H9 (cell line): Measurements from ENCODE around the gene AR. TPM values are rescaled to one million over a fixed set of nuclear protein-coding genes. Genes with fewer than 3 reads are reported as not detected.

Experiments used
- DNase-seq: peaks from one replicate; pipeline ENCODE4 v3.0.0-alpha.2; 2017
- H2AFZ ChIP-seq: one replicate; pipeline ENCODE4 v1.6.1; 2013; ENCODE audit warnings: mild to moderate bottlenecking, low read length, control low read depth, moderate library complexity
- H2AK5ac ChIP-seq: 2 replicates; pipeline ENCODE4 v1.6.1; 2013; ENCODE audit warnings: low read length, control low read depth, mixed read lengths; ENCODE audit not compliant: insufficient read length
- H2BK120ac ChIP-seq: one replicate; pipeline ENCODE4 v1.6.1; 2013; ENCODE audit warnings: low read depth, mild to moderate bottlenecking, low read length, control low read depth, inconsistent platforms; ENCODE audit not compliant: poor library complexity, severe bottlenecking
- H2BK12ac ChIP-seq: 2 replicates; pipeline ENCODE4 v1.6.1; 2013; ENCODE audit warnings: low read length, control low read depth, mixed read lengths, low read depth; ENCODE audit not compliant: insufficient read length
- H2BK15ac ChIP-seq: 2 replicates; pipeline ENCODE4 v1.6.1; 2013; ENCODE audit warnings: low read depth, low read length, control low read depth
- H2BK20ac ChIP-seq: one replicate; pipeline ENCODE4 v1.6.1; 2013; ENCODE audit warnings: low read depth, mild to moderate bottlenecking, low read length, control low read depth, inconsistent platforms; ENCODE audit not compliant: poor library complexity, severe bottlenecking
- H2BK5ac ChIP-seq: 2 replicates; pipeline ENCODE4 v1.6.1; 2013; ENCODE audit warnings: low read length, control low read depth, mixed read lengths; ENCODE audit not compliant: insufficient read length
- H3K14ac ChIP-seq: 2 replicates; pipeline ENCODE4 v1.6.1; 2013; ENCODE audit warnings: low read length, control low read depth; ENCODE audit not compliant: insufficient read depth
- H3K18ac ChIP-seq: 2 replicates; pipeline ENCODE4 v1.6.1; 2013; ENCODE audit warnings: low read depth, mild to moderate bottlenecking, mixed read lengths, low read length, control low read depth; ENCODE audit not compliant: insufficient read length
- H3K23ac ChIP-seq: 2 replicates; pipeline ENCODE4 v1.6.1; 2013; ENCODE audit warnings: low read length, control low read depth, mixed read lengths, low read depth; ENCODE audit not compliant: insufficient read length
- H3K23me2 ChIP-seq: 2 replicates; pipeline ENCODE4 v1.6.1; 2013; ENCODE audit warnings: low read depth, mild to moderate bottlenecking, mixed read lengths, low read length, control low read depth; ENCODE audit not compliant: insufficient read length, poor library complexity, severe bottlenecking
- H3K27ac ChIP-seq: 2 replicates; pipeline ENCODE4 v1.5.1; 2013; ENCODE audit warnings: low read length, control low read depth, mixed read lengths, low read depth; ENCODE audit not compliant: insufficient read length
- H3K27me3 ChIP-seq: 2 replicates; pipeline ENCODE4 v1.6.1; 2013; ENCODE audit warnings: low read length, control low read depth, inconsistent platforms; ENCODE audit not compliant: insufficient read depth
- H3K4ac ChIP-seq: 2 replicates; pipeline ENCODE4 v1.6.1; 2013; ENCODE audit warnings: low read depth, mild to moderate bottlenecking, control low read depth, inconsistent platforms, low read length, moderate library complexity
- H3K4me1 ChIP-seq: 2 replicates; pipeline ENCODE4 v1.6.1; 2013; ENCODE audit warnings: low read length, control low read depth, inconsistent platforms; ENCODE audit not compliant: insufficient read depth
- H3K4me2 ChIP-seq: 2 replicates; pipeline ENCODE4 v1.6.1; 2013; ENCODE audit warnings: low read length, control low read depth, mixed read lengths; ENCODE audit not compliant: insufficient read length, insufficient read depth
- H3K56ac ChIP-seq: 2 replicates; pipeline ENCODE4 v1.6.1; 2013; ENCODE audit warnings: low read depth, mild to moderate bottlenecking, mixed read lengths, low read length, control low read depth; ENCODE audit not compliant: insufficient read length
- H3K79me1 ChIP-seq: 2 replicates; pipeline ENCODE4 v1.6.1; 2013; ENCODE audit warnings: low read depth, mild to moderate bottlenecking, moderate library complexity, low read length, control low read depth, inconsistent platforms; ENCODE audit not compliant: insufficient read depth, poor library complexity, severe bottlenecking
- H3K79me2 ChIP-seq: 2 replicates; pipeline ENCODE4 v1.6.1; 2013; ENCODE audit warnings: low read length, control low read depth, inconsistent platforms; ENCODE audit not compliant: insufficient read depth
- H3K9ac ChIP-seq: 2 replicates; pipeline ENCODE4 v1.6.1; 2013; ENCODE audit warnings: low read length, control low read depth, mixed read lengths; ENCODE audit not compliant: insufficient read length; ENCODE audit errors: extremely low read depth
- H3K9me3 ChIP-seq: one replicate; pipeline ENCODE4 v1.6.1; 2013; ENCODE audit warnings: low read depth, low read length, inconsistent platforms; ENCODE audit not compliant: control insufficient read depth
- H3T11ph ChIP-seq: one replicate; pipeline ENCODE4 v1.6.1; 2013; ENCODE audit warnings: mild to moderate bottlenecking, low read length, control low read depth, inconsistent platforms
- H4K20me1 ChIP-seq: one replicate; pipeline ENCODE4 v1.6.1; 2013; ENCODE audit not compliant: control insufficient read depth, insufficient read length, insufficient read depth
- H4K5ac ChIP-seq: 2 replicates; pipeline ENCODE4 v1.6.1; 2013; ENCODE audit warnings: low read depth, mild to moderate bottlenecking, mixed read lengths, low read length, control low read depth; ENCODE audit not compliant: insufficient read length
- H4K8ac ChIP-seq: replicated peaks from 2 replicates; pipeline ENCODE4 v1.6.1; 2013; ENCODE audit warnings: low read length, control low read depth, mixed read lengths, low read depth; ENCODE audit not compliant: insufficient read length
- H4K91ac ChIP-seq: 2 replicates; pipeline ENCODE4 v1.6.1; 2013; ENCODE audit warnings: low read depth, mild to moderate bottlenecking, moderate library complexity, mixed read lengths, low read length, control low read depth; ENCODE audit not compliant: insufficient read length
- H3K27ac Mint-ChIP-seq, 3 experiments: 2 replicates in 2 of 3; 3 replicates in 1 of 3; pipeline ENCODE4 v1.8.0; 2020 to 2021; ENCODE audit warnings: mixed read lengths in 3 of 3, mild to moderate bottlenecking in 1 of 3, moderate library complexity in 1 of 3
- H3K27me3 Mint-ChIP-seq: 2 replicates; pipeline ENCODE4 v1.8.0; 2021; ENCODE audit warnings: low read depth, mild to moderate bottlenecking, moderate library complexity, mixed read lengths
- H3K36me3 Mint-ChIP-seq, 3 experiments: 2 replicates in 2 of 3; 3 replicates in 1 of 3; pipeline ENCODE4 v1.8.0; 2020 to 2021; ENCODE audit warnings: low read depth in 3 of 3, mixed read lengths in 3 of 3; ENCODE audit not compliant: insufficient read depth in 1 of 3
- H3K4me1 Mint-ChIP-seq, 2 experiments: 2 replicates each; pipeline ENCODE4 v1.8.0; 2020; ENCODE audit warnings: mixed read lengths in 2 of 2
- H3K4me3 Mint-ChIP-seq, 2 experiments: 2 replicates in 1 of 2; 3 replicates in 1 of 2; pipeline ENCODE4 v1.8.0; 2020 to 2021; ENCODE audit warnings: mild to moderate bottlenecking in 2 of 2, mixed read lengths in 2 of 2, moderate library complexity in 1 of 2
- H3K9me3 Mint-ChIP-seq, 2 experiments: 2 replicates in 1 of 2; 3 replicates in 1 of 2; pipeline ENCODE4 v1.8.0; 2020; ENCODE audit warnings: mild to moderate bottlenecking in 2 of 2, mixed read lengths in 2 of 2, moderate library complexity in 1 of 2
- CTCF ChIP-seq: fragments of 200-600 bp; sonication (generic); conservative IDR thresholded peaks from 3 replicates; pipeline ENCODE4 v1.8.0; 2021; ENCODE audit warnings: antibody characterized with exemption, mild to moderate bottlenecking
- WGBS: extraction: QIAGEN DNeasy Blood & Tissue Kit; methylation state at CpG from one replicate; pipeline ENCODE4 v1.1.7; 2013; ENCODE audit warnings: missing lambda C conversion rate, low lambda C conversion rate, mixed read lengths; ENCODE audit not compliant: insufficient read length; ENCODE audit errors: extremely low coverage; 5-methylcytosine and 5-hydroxymethylcytosine counted together
- total RNA-seq: library from RNA; stranded (reverse); gene quantifications from 2 replicates; pipeline ENCODE4 v1.2.1, GENCODE V29; 2021

Gene AR
- total RNA-seq, 1 experiment from 2014 or later = 3.5 TPM

- Histone ChIP-seq H3K79me1 (no peaks in the 10 kb centered on the region), H3K14ac (no peak overlapping the region), H2BK120ac (no peak overlapping the region), H2BK15ac (no peak overlapping the region), H2BK12ac (no peak overlapping the region), H4K20me1 (no peaks in the 10 kb centered on the region), H3K79me2 (no peaks in the 10 kb centered on the region), H3K23me2 (no peaks in the 10 kb centered on the region), H3K9me3 (peaks cover 16% of the 10 kb centered on the region), H2BK20ac (no peak overlapping the region), H3K23ac (no peak overlapping the region), H3K27ac (no peak overlapping the region), H2AFZ (no peak overlapping the region), H3K27me3 (no peaks in the 10 kb centered on the region), H4K91ac (no peak overlapping the region), H3K9ac (no peak overlapping the region), H2AK5ac (no peak overlapping the region), H3K56ac (no peak overlapping the region), H3K18ac (no peak overlapping the region), H2BK5ac (no peak overlapping the region), H3K4ac (no peak overlapping the region), H3K4me1 (no peaks in the 10 kb centered on the region), H4K5ac (no peak overlapping the region), H4K8ac (no peak overlapping the region), H3T11ph (no peak overlapping the region), H3K4me2 (no peak overlapping the region)
- Mint-ChIP-seq H3K4me1 (no peaks in the 10 kb centered on the region), H3K4me3 (no peak overlapping the region), H3K27me3 (no peaks in the 10 kb centered on the region), H3K27ac (no peak overlapping the region), H3K9me3 (peaks cover 42 to 55% of the 10 kb centered on the region in 2 experiments), H3K36me3 (peaks cover 0 to 2% (median 0%) of the 10 kb centered on the region in 3 experiments; a peak in 2 of 7 replicates)
- no CpG with 5 or more reads among the region's 3 CpGs for WGBS
- no peak for DNase-seq
- TF ChIP-seq CTCF = no peak
Observed at GRCh38 chrX:67599532-67599931, 55.7 kb downstream of the AR start.
